ENCODE results near the gene ARFGAP1.

The ARFGAP1 gene

DNA sequence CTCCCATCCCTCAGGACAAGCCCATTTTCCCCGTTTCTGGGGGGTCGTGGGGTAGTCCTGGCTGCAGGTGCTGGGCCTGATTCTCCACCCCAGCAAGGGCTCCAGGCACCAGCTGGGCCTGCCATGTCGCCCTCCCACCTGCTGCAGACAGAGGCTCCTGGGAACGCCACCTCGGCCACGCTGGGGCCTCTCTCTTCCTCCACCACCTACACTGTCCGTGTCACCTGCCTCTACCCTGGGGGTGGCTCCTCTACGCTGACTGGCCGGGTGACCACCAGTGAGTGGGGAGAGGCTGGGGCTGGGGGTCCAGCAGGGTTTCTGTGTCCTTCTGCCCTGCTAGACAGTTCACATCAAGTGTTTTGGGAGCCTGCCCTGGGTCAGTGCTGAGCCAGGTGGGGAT, 39.7 kb downstream of the ARFGAP1 start:
- DNase-seq = no peak
- no peak overlapping the region for H3K27ac ChIP-seq
- H3K27me3 ChIP-seq (ENCODE audit: insufficient read depth, low read depth, severe bottlenecking) = no peaks in the 10 kb centered on the region
- H3K36me3 ChIP-seq = no peaks in the 10 kb centered on the region
- no peaks in the 10 kb centered on the region for H3K9me3 ChIP-seq (ENCODE audit: severe bottlenecking)
- no peak overlapping the region for H3K4me3 ChIP-seq (ENCODE audit: low read depth, low read length)
- no peak for TF ChIP-seq CTCF (IDR thresholded peaks at IDR 0.05; ENCODE audit: low read depth, low read length)

DNA sequence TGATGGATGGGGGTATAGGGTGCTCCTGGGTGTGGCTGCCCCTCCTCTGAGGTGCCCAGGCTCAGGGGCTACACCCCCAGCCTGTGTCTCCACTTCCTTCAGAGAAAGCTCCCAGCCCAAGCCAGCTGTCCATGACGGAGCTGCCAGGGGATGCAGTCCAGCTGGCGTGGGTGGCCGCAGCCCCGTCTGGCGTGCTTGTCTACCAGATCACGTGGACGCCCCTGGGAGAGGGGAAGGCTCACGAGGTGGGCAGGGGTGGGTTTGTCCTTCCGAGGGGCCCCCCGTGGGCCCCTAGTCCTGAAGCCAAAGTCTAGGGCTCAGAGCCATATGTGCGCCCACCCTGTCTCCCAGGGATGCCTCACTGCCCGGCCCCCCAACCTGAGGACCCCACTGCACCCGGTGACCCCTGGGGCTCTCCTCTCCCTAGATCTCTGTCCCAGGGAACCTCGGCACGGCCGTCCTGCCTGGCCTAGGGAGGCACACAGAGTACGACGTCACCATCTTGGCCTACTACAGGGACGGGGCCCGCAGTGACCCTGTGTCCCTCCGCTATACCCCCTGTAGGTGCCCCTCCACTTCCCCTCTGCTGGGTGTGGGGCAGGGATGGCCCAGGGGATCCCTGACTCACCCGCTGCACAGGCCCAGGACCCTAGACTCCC, 40.2 kb downstream of the ARFGAP1 start:
- DNase-seq = no peak
- no peaks in the 10 kb centered on the region for H3K27me3 ChIP-seq (ENCODE audit: insufficient read depth, low read depth, severe bottlenecking)
- no peaks in the 10 kb centered on the region for H3K36me3 ChIP-seq
- no peaks in the 10 kb centered on the region for H3K9me3 ChIP-seq (ENCODE audit: severe bottlenecking)
- H3K4me3 ChIP-seq (ENCODE audit: low read depth, low read length) = no peak overlapping the region
- no peak overlapping the region for H3K27ac ChIP-seq
- TF ChIP-seq CTCF (IDR thresholded peaks at IDR 0.05; ENCODE audit: low read depth, low read length) = no peak

- TF ChIP-seq CTCF (IDR thresholded peaks at IDR 0.05; ENCODE audit: low read depth, low read length) = no peak
Measured at GRCh38 chr20:63313349-63314014, 40.9 kb downstream of the ARFGAP1 start.

DNA sequence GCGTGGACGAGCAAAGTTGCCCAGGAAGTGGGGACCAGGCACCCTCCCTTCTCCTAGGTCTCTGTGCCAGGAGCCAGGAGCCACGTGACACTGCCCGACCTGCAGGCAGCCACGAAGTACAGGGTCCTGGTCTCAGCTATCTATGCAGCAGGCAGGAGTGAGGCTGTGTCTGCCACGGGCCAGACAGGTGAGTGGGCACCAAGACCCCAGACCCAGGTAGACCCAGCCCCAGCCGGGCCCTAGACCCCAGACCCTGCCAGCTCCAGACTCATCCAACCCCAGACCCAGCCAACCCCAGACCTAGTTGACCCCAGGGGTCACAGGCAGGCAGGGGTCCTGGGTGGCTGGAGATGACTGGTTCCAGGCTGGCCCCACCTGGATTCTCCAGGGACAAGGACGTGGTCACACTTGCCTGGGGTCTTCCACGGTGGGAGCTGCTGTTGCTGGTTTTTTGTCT, 41.4 kb downstream of the ARFGAP1 start:
- no peaks in the 10 kb centered on the region for H3K9me3 ChIP-seq (ENCODE audit: severe bottlenecking)
- no peaks in the 10 kb centered on the region for H3K36me3 ChIP-seq
- no peak overlapping the region for H3K27ac ChIP-seq
- TF ChIP-seq CTCF (IDR thresholded peaks at IDR 0.05; ENCODE audit: low read depth, low read length) = no peak
- no peaks in the 10 kb centered on the region for H3K27me3 ChIP-seq (ENCODE audit: insufficient read depth, low read depth, severe bottlenecking)
- H3K4me3 ChIP-seq (ENCODE audit: low read depth, low read length) = no peak overlapping the region
- no peak for DNase-seq

More at GRCh38 chr20:63313349-63314014, 40.9 kb downstream of the ARFGAP1 start:
- Histone ChIP-seq H3K36me3 (no peaks in the 10 kb centered on the region), H3K9me3 (ENCODE audit: severe bottlenecking) (no peaks in the 10 kb centered on the region), H3K27ac (no peak overlapping the region), H3K4me3 (ENCODE audit: low read depth, low read length) (no peak overlapping the region), H3K27me3 (ENCODE audit: insufficient read depth, low read depth, severe bottlenecking) (no peaks in the 10 kb centered on the region)
- no peak for DNase-seq

DNA sequence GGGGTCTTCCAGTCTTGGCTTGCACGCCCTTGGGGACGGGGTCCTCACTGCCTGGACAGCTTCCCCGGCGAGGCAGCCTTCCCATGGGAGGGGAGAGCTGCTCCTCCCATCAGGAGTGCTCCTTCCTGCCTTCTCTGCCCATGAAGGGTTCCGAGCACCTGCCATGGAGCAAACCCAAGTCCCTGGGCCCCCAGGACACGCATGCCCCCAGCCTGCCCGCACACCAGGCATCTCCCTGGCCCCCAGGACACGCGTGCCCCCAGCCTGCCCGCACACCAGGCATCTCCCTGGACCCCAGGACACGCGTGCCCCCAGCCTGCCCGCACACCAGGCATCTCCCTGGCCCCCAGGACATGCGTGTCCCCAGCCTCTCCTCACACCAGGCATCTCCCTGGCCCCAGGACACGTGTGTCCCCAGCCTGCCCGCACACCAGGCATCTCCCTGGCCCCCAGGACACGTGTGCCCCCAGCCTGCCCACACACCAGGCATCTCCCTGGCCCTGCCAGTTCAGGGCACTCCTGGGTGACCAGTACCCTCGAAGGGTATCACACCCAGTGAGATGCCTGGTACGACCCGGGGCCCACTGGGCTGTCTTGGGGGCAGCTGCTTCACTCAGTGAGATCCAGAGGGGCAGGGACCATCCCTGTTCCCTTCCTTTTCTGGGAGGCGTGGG, 42.1 kb downstream of the ARFGAP1 start:
- no peaks in the 10 kb centered on the region for H3K27me3 ChIP-seq (ENCODE audit: insufficient read depth, low read depth, severe bottlenecking)
- no peak for TF ChIP-seq CTCF (IDR thresholded peaks at IDR 0.05; ENCODE audit: low read depth, low read length)
- H3K4me3 ChIP-seq (ENCODE audit: low read depth, low read length) = no peak overlapping the region
- no peaks in the 10 kb centered on the region for H3K9me3 ChIP-seq (ENCODE audit: severe bottlenecking)
- no peak overlapping the region for H3K27ac ChIP-seq
- DNase-seq = no peak
- no peaks in the 10 kb centered on the region for H3K36me3 ChIP-seq

Data from WERI-Rb-1 (cell line).